ENCODE measurements around the gene C2CD5.
A peak's percentile ranks its signal among the peaks of the same experiment; 100 is the strongest.
"Not testable (repeated sequence)": the region's sequence is repeated elsewhere in the genome, so short reads cannot be mapped to it uniquely, and the experiment has no call there.

C2CD5 gene

GRCh38 chr12:22474970-22475720, 69.2 kb downstream of the C2CD5 start:
- no peak for DNase-seq

GRCh38 chr12:22473212-22473611, 71.1 kb downstream of the C2CD5 start:
- DNase-seq, result no peak

GRCh38 chr12:22467190-22467589, 77.2 kb downstream of the C2CD5 start:
- DNase-seq, result no peak

- no peak for DNase-seq
Observed at GRCh38 chr12:22463306-22463705, 81.0 kb downstream of the C2CD5 start.

GRCh38 chr12:22461786-22462185, 82.6 kb downstream of the C2CD5 start:
- DNase-seq, result no peak

- no peak for DNase-seq
Observed at GRCh38 chr12:22459838-22460490, 84.4 kb downstream of the C2CD5 start.

- no peak for DNase-seq
Observed at GRCh38 chr12:22458298-22458937, 85.9 kb downstream of the C2CD5 start.

- no peak for DNase-seq
Observed at GRCh38 chr12:22457085-22457484, 87.3 kb downstream of the C2CD5 start.

- DNase-seq, result no peak
Observed at GRCh38 chr12:22453511-22453910, 90.8 kb downstream of the C2CD5 start.

- no peak for DNase-seq
Observed at GRCh38 chr12:22447223-22447622, 97.1 kb downstream of the C2CD5 start.

- not testable (repeated sequence) for DNase-seq
Observed at GRCh38 chr12:22444317-22444665, 100.1 kb downstream of the C2CD5 start.

- peak; percentile 78 for DNase-seq
Observed at GRCh38 chr12:22443379-22444316, 100.7 kb downstream of the C2CD5 start.

- DNase-seq, result no peak
Observed at GRCh38 chr12:22437031-22437806, 107.1 kb downstream of the C2CD5 start.

GRCh38 chr12:22435583-22435982, 108.8 kb downstream of the C2CD5 start:
- no peak for DNase-seq

GRCh38 chr12:22431693-22432251, 112.6 kb downstream of the C2CD5 start:
- no peak for DNase-seq

GRCh38 chr12:22416801-22417200, 127.5 kb downstream of the C2CD5 start:
- DNase-seq, result no peak

GRCh38 chr12:22415342-22416309, 128.7 kb downstream of the C2CD5 start:
- DNase-seq, result no peak

- no peak for DNase-seq
Observed at GRCh38 chr12:22414742-22415141, 129.6 kb downstream of the C2CD5 start.

- DNase-seq, result no peak
Observed at GRCh38 chr12:22413592-22413991, 130.8 kb downstream of the C2CD5 start.

GRCh38 chr12:22412581-22412980, 131.8 kb downstream of the C2CD5 start:
- DNase-seq, result no peak

- no peak for DNase-seq
Observed at GRCh38 chr12:22410486-22410885, 133.9 kb downstream of the C2CD5 start.

Measured in activated CD8-positive, alpha-beta memory T cell treated with anti-CD3 and anti-CD28 coated beads for 24 hours (primary cell).